NT2/D1 (cell line): ENCODE data around the gene CRYGB.
A peak's percentile ranks its signal among the peaks of the same experiment; 100 is the strongest.
"Not testable (repeated sequence)": the region's sequence is repeated elsewhere in the genome, so short reads cannot be mapped to it uniquely, and the experiment has no call there.

Source experiments
- DNase-seq: peaks from one replicate; pipeline ENCODE4 v3.0.0-alpha.2; 2011; ENCODE audit warnings: low read depth, low spot score
- H3K27me3 ChIP-seq: 2 replicates; pipeline ENCODE4 v1.6.0; 2011; ENCODE audit warnings: mild to moderate bottlenecking; ENCODE audit not compliant: insufficient read length, insufficient read depth
- H3K36me3 ChIP-seq: 2 replicates; pipeline ENCODE4 v1.6.1; 2011; ENCODE audit warnings: mild to moderate bottlenecking, low read length, mixed read lengths; ENCODE audit not compliant: insufficient read depth, insufficient read length
- H3K4me1 ChIP-seq: 2 replicates; pipeline ENCODE4 v1.5.1; 2011; ENCODE audit not compliant: insufficient read depth, insufficient read length
- H3K4me3 ChIP-seq: 2 replicates; pipeline ENCODE4 v1.5.1; 2011; ENCODE audit warnings: low read depth; ENCODE audit not compliant: insufficient read length
- H3K9ac ChIP-seq: 2 replicates; pipeline ENCODE4 v1.6.0; 2011; ENCODE audit warnings: low read depth; ENCODE audit not compliant: insufficient read length
- H3K9me3 ChIP-seq: 2 replicates; pipeline ENCODE4 v1.5.1; 2011; ENCODE audit warnings: mild to moderate bottlenecking, low read length; ENCODE audit not compliant: insufficient read depth
- SUZ12 ChIP-seq: IDR thresholded peaks from 2 replicates; pipeline ENCODE4 v1.6.1; 2011; ENCODE audit not compliant: insufficient read length, insufficient read depth; ENCODE audit errors: extremely low read depth
- YY1 ChIP-seq: IDR thresholded peaks from 2 replicates; pipeline ENCODE4 v1.6.1; 2011; ENCODE audit not compliant: insufficient read length, insufficient read depth
- ZNF274 ChIP-seq: IDR thresholded peaks from 2 replicates; pipeline ENCODE4 v1.6.1; 2011; ENCODE audit warnings: mild to moderate bottlenecking, low read depth, low read length

CRYGB gene

DNA sequence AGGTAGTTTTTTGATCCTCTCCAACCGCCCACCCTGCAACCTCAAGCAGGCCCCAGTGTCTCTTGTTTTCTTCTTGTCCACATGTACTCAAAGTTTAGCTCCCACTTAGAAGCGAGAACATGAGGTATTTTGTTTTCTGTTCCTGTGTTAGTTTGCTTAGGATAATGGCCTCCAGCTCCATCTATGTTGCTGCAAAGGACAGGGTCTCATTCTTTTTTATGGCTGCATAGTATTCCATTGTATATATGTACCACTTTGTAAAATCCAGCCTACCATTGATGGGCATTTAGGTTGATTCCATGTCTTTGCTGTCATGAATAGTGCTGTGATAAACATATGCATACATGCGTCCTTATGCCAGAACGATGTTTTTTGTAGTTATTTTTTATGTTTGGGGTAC, 18.9 kb downstream of the CRYGB start:
- Histone ChIP-seq H3K36me3 (no peaks in the 10 kb centered on the region), H3K9me3 (no peaks in the 10 kb centered on the region; the same call in 1 of the 2 replicates), H3K9ac (no peak overlapping the region), H3K4me3 (no peak overlapping the region), H3K4me1 (no peaks in the 10 kb centered on the region), H3K27me3 (no peaks in the 10 kb centered on the region)
- TF ChIP-seq YY1 (no peak), ZNF274 (no peak)
- DNase-seq, result no peak

DNA sequence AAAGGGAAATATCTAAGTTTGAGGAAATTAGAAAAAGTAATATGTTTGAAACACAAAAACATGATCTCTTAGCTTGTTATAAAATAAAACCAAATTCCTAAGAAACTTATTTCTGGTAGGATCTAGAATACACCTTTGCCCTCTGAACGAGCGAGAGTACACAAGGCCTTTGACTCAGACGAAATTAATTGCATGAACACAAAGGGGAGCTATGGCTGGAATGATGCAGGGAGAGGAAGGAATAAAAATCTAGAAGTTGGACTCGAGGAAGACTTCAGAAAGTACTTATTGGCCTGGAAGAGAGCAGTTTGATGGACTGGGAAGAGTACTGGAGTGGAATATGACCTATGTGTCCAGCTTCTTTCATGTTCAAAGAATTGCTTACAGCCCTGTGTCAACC, 20.7 kb downstream of the CRYGB start:
- no peak for DNase-seq
- TF ChIP-seq YY1, result no peak
- no peak for TF ChIP-seq ZNF274
- TF ChIP-seq SUZ12, result no peak
- no peaks in the 10 kb centered on the region for H3K27me3 ChIP-seq
- H3K9ac ChIP-seq, result no peak overlapping the region
- no peaks in the 10 kb centered on the region for H3K4me1 ChIP-seq
- H3K9me3 ChIP-seq, result no peaks in the 10 kb centered on the region; the same call in 1 of the 2 replicates
- no peaks in the 10 kb centered on the region for H3K36me3 ChIP-seq
- H3K4me3 ChIP-seq, result no peak overlapping the region

GRCh38 chr2:208124013-208124715, 21.8 kb downstream of the CRYGB start, which contains the start of gene CRYGD:
TSS of gene CRYGD (minus strand) at chr2:208124524. CDS start at chr2:208124473, 51 bp downstream.
- not testable (repeated sequence) for H3K4me1 ChIP-seq

GRCh38 chr2:208122248-208122647, 23.7 kb downstream of the CRYGB start:
- Histone ChIP-seq H3K36me3 (no peaks in the 10 kb centered on the region), H3K4me3 (no peak overlapping the region), H3K27me3 (no peaks in the 10 kb centered on the region), H3K9me3 (no peaks in the 10 kb centered on the region; the same call in 1 of the 2 replicates), H3K4me1 (no peaks in the 10 kb centered on the region), H3K9ac (no peak overlapping the region)
- DNase-seq, result no peak
- no peak for TF ChIP-seq SUZ12
- TF ChIP-seq YY1, result no peak

More at GRCh38 chr2:208124013-208124715, 21.8 kb downstream of the CRYGB start, which contains the start of gene CRYGD:
- H3K9me3 ChIP-seq, H3K4me3 ChIP-seq, H3K9ac ChIP-seq, H3K36me3 ChIP-seq, DNase-seq, H3K27me3 ChIP-seq: not testable (repeated sequence)

- Histone ChIP-seq H3K27me3 (no peaks in the 10 kb centered on the region), H3K9me3 (no peaks in the 10 kb centered on the region), H3K36me3 (no peaks in the 10 kb centered on the region), H3K4me3 (no peak overlapping the region), H3K9ac (no peak overlapping the region), H3K4me1 (no peaks in the 10 kb centered on the region)
- no peak for DNase-seq
- TF ChIP-seq SUZ12 (no peak), ZNF274 (no peak), YY1 (no peak)
These were observed 27.0 kb downstream of the CRYGB start for GRCh38 chr2:208118918-208119317.

DNA sequence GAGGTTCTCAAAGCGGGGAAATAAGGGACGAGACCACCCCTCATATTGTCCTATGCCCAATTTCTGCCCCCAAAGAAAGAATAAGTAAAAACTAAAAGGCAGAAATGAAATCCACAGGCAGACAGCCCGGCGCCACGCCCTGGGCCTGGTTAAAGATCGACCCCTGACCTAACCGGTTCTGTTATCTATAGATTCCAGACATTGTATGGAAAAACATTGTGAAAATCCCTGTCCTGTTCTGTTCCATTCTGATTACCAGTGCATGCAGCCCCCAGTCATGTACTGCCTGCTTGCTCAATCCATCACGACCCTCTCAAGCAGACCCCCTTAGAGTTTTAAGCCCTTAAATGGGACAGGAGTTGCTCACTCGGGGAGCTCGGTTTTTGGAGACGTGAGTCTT, 28.6 kb downstream of the CRYGB start:
- not testable (repeated sequence) for H3K4me3 ChIP-seq, H3K4me1 ChIP-seq, H3K27me3 ChIP-seq, H3K9me3 ChIP-seq, DNase-seq, H3K9ac ChIP-seq, H3K36me3 ChIP-seq

DNA sequence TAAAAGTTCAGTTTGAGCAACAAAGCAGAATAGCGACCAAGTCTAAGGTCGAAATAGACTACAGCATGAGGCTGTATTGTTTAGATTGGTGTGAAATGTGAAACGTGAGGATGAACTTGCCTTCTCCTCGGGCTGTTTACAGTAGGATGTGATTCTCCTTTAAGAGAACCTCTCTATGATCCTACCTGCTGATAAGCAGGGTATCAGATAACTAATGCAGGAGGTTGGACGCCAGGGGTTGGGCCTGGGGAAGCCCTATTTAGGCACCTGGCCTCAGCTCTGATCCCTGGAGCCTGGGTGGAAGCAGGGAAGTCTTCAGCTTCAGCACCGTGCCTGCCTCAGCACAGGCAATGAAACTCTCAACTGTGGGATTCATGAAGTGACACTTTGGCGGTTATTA, 33.0 kb downstream of the CRYGB start:
- Histone ChIP-seq H3K27me3 (no peaks in the 10 kb centered on the region), H3K9me3 (no peaks in the 10 kb centered on the region), H3K36me3 (no peaks in the 10 kb centered on the region)

GRCh38 chr2:208112273-208112745, 33.6 kb downstream of the CRYGB start:
- not testable (repeated sequence) for DNase-seq, H3K4me1 ChIP-seq, H3K27me3 ChIP-seq, H3K9ac ChIP-seq, H3K4me3 ChIP-seq, H3K36me3 ChIP-seq, H3K9me3 ChIP-seq

More for the DNA sequence above, 33.0 kb downstream of the CRYGB start:
- TF ChIP-seq ZNF274 (no peak), SUZ12 (no peak), YY1 (no peak)
- H3K4me3 ChIP-seq, result peak overlapping the region; percentile 10
- DNase-seq, result no peak
- peak overlapping the region; percentile 51 for H3K9ac ChIP-seq
- H3K4me1 ChIP-seq, result no peaks in the 10 kb centered on the region
